ENCODE measurements around the gene RTP2.

DNA sequence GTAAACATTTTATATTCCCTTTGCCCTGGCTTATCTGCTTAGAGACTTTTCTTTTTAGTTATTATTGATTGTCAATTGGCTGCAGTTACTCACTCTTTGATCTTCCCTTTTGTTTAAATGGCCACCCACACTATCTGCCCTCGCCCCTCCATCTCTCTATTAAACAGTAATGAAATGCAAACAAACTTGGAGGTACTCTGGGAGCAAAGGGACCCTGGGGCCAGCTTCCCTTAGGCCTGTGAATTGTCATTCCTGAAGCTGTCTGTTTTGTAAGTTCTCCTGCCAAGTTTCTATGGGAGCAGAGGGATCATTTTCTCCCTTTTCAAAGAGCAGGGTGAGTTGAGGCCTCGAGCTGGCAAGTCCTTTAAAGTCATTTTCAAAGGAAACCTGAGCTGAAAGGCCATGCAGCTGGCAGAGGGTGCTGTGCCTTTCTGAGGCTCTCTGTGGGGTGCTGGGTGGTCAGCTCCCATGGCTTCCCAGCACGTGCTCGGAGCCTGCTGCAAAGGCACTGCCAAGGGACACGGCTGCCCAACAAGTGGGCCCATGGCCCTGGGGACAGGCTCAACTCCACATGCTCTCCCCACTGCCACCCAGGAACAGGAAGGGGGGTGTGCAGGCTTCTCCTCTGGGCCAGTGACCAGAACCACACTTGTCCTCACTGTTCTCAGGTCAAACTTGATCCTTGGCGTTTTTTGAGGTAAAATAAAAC, 17.4 kb upstream of the RTP2 start:
- TF ChIP-seq, protein P1, sequence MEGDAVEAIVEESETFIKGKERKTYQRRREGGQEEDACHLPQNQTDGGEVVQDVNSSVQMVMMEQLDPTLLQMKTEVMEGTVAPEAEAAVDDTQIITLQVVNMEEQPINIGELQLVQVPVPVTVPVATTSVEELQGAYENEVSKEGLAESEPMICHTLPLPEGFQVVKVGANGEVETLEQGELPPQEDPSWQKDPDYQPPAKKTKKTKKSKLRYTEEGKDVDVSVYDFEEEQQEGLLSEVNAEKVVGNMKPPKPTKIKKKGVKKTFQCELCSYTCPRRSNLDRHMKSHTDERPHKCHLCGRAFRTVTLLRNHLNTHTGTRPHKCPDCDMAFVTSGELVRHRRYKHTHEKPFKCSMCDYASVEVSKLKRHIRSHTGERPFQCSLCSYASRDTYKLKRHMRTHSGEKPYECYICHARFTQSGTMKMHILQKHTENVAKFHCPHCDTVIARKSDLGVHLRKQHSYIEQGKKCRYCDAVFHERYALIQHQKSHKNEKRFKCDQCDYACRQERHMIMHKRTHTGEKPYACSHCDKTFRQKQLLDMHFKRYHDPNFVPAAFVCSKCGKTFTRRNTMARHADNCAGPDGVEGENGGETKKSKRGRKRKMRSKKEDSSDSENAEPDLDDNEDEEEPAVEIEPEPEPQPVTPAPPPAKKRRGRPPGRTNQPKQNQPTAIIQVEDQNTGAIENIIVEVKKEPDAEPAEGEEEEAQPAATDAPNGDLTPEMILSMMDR (IDR thresholded peaks at IDR 0.05), result no peak
- TF ChIP-seq POLR2A (IDR thresholded peaks at IDR 0.05), result no peak
- TF ChIP-seq POLR2AphosphoS5 (IDR thresholded peaks at IDR 0.05; ENCODE audit: insufficient read depth in 1 of 2, low read depth in 1 of 2), result no peak
